ENCODE measurements around the gene PTPRA. TPM values are rescaled to one million over a fixed set of nuclear protein-coding genes. Genes with fewer than 3 reads are reported as not detected.

The PTPRA gene
- total RNA-seq, 1 experiment from 2014 or later: 56.9 TPM

DNA sequence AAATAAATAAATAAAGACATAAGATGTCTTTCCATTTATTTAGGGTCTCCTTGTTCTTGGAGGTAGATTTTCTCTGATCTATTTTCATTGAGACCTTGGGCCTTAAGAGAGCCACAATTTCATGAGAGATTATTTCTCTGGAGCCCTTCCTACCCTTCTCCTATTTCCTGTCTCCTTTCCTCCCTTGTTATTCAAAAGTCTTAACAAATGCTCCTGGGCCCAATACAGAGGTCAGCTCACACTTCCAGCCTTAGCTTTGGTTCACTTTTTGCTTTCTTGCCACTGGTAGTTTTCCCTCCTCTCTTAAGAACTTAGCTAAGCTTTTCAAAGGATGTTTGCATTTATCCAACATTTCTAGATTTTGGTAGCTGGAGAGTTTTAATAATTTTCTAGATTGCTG is 44.0 kb downstream of the PTPRA start:
- no peak overlapping the region for H3K4me3 ChIP-seq (ENCODE audit: low read depth, low read length, poor library complexity, severe bottlenecking)
- POLR2A ChIA-PET (ENCODE audit: low non-redundant PET): no interaction called here
- no peaks in the 10 kb centered on the region for H3K4me1 ChIP-seq (ENCODE audit: insufficient read depth, low read length, poor library complexity, severe bottlenecking)
- H3K27me3 ChIP-seq (replicated peaks; ENCODE audit: insufficient read depth, low read depth, low read length, poor library complexity): no peaks in the 10 kb centered on the region
- CTCF ChIA-PET: no interaction called here
- TF ChIP-seq EZH2 (IDR thresholded peaks at IDR 0.05; ENCODE audit: borderline replicate concordance, low read depth, low read length, poor library complexity, severe bottlenecking) (no peak), CTCF (conservative IDR thresholded peaks at IDR 0.05; ENCODE audit: low read depth, low read length) (no peak)
- no peak overlapping the region for H3K27ac ChIP-seq (ENCODE audit: low read depth, low read length, poor library complexity, severe bottlenecking)
- no TSS peak for BruUV-seq (replicated peaks)
- H3K36me3 ChIP-seq (ENCODE audit: insufficient read depth, low read length, poor library complexity, severe bottlenecking): no peaks in the 10 kb centered on the region
- intact Hi-C loops (cut with micrococcal nuclease; ENCODE audit: unreplicated experiment): no loop called here
- DNase-seq (ENCODE audit: low spot score): no peak
- no peaks in the 10 kb centered on the region for H3K9me3 ChIP-seq (ENCODE audit: low read depth, low read length, poor library complexity, severe bottlenecking)

DNA sequence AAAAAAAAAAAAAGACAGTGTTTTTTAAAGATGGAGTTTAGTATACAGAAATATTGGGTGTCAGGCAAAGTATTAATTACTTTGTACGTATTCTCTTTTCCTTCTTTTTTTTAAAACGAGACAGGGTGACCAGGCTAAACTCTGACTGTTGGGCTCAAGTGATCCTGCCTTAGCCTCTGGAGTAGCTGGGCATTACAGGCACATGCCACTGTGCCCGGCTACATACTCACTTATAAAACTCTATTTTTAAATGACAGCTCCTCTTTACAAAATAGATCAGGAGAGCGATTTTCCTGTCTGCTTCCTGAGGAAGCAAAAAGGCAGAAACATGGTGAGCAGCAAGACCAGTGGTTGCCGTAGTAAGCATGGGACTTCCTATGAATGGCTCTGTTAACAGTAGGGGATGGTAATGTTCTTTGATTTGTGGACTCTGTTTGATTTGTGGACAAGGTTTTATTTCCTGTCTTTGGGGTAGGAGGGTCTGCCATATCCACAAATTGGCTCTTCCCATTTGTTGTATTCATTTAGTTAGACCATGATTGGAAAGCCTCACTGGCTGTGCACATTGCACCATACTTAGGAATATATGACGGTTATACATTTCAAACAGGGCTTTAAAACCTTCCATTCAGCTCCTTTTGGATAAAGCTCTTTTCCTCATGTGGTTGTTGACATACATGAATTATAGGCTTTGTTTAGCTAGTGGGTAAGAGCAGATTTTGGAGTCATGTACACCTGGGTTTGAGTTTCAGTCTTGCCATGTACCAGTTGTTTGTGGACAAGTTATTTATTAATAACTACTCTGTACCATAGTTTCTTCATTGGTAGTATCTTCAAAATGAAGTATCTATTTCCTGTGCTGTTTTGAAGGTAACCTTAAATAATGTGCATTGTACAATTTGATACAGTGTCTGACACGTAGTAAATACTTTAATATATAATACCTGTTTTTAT is 45.1 kb downstream of the PTPRA start:
- Histone ChIP-seq H3K27ac (ENCODE audit: low read depth, low read length, poor library complexity, severe bottlenecking) (no peak overlapping the region), H3K4me3 (ENCODE audit: low read depth, low read length, poor library complexity, severe bottlenecking) (no peak overlapping the region), H3K4me1 (ENCODE audit: insufficient read depth, low read length, poor library complexity, severe bottlenecking) (no peaks in the 10 kb centered on the region), H3K27me3 (replicated peaks; ENCODE audit: insufficient read depth, low read depth, low read length, poor library complexity) (no peaks in the 10 kb centered on the region), H3K9me3 (ENCODE audit: low read depth, low read length, poor library complexity, severe bottlenecking) (no peaks in the 10 kb centered on the region), H3K36me3 (ENCODE audit: insufficient read depth, low read length, poor library complexity, severe bottlenecking) (no peaks in the 10 kb centered on the region)
- ChIA-PET POLR2A (ENCODE audit: low non-redundant PET) (no interaction called here), CTCF (no interaction called here)
- DNase-seq (ENCODE audit: low spot score): no peak
- TF ChIP-seq EZH2 (IDR thresholded peaks at IDR 0.05; ENCODE audit: borderline replicate concordance, low read depth, low read length, poor library complexity, severe bottlenecking): no peak
- intact Hi-C loops (cut with micrococcal nuclease; ENCODE audit: unreplicated experiment): no loop called here
- BruUV-seq (replicated peaks): no TSS peak

GRCh38 chr20:2919518-2920245 is 46.4 kb downstream of the PTPRA start:
- TF ChIP-seq EZH2 (IDR thresholded peaks at IDR 0.05; ENCODE audit: borderline replicate concordance, low read depth, low read length, poor library complexity, severe bottlenecking) (no peak), CTCF (conservative IDR thresholded peaks at IDR 0.05; ENCODE audit: low read depth, low read length) (no peak)
- H3K27me3 ChIP-seq (replicated peaks; ENCODE audit: insufficient read depth, low read depth, low read length, poor library complexity): no peaks in the 10 kb centered on the region
- H3K27ac ChIP-seq (ENCODE audit: low read depth, low read length, poor library complexity, severe bottlenecking): no peak overlapping the region
- no peaks in the 10 kb centered on the region for H3K4me1 ChIP-seq (ENCODE audit: insufficient read depth, low read length, poor library complexity, severe bottlenecking)
- ChIA-PET CTCF (no interaction called here), POLR2A (ENCODE audit: low non-redundant PET) (interaction anchor here (0.5 kb wide), 1 partner anchor 47 kb away, joined by 3 read pairs; no protein-coding TSS in a partner anchor)
- no peak overlapping the region for H3K4me3 ChIP-seq (ENCODE audit: low read depth, low read length, poor library complexity, severe bottlenecking)
- no peaks in the 10 kb centered on the region for H3K36me3 ChIP-seq (ENCODE audit: insufficient read depth, low read length, poor library complexity, severe bottlenecking)
- DNase-seq (ENCODE audit: low spot score): no peak
- intact Hi-C loops (cut with micrococcal nuclease; ENCODE audit: unreplicated experiment): no loop called here
- no peaks in the 10 kb centered on the region for H3K9me3 ChIP-seq (ENCODE audit: low read depth, low read length, poor library complexity, severe bottlenecking)
- no TSS peak for BruUV-seq (replicated peaks)
